GM21423 (cell line): ENCODE data around the gene TAS2R40.
A peak's percentile ranks its signal among the peaks of the same experiment; 100 is the strongest.
"Not testable (repeated sequence)": the region's sequence is repeated elsewhere in the genome, so short reads cannot be mapped to it uniquely, and the experiment has no call there.

Source experiments
- ATAC-seq: cut with Tn5 transposase; IDR thresholded peaks from one replicate; pipeline ENCODE4 v1.9.1; 2021; ENCODE audit warnings: mild to moderate bottlenecking, moderate library complexity; ENCODE audit not compliant: unreplicated experiment

The TAS2R40 gene

DNA sequence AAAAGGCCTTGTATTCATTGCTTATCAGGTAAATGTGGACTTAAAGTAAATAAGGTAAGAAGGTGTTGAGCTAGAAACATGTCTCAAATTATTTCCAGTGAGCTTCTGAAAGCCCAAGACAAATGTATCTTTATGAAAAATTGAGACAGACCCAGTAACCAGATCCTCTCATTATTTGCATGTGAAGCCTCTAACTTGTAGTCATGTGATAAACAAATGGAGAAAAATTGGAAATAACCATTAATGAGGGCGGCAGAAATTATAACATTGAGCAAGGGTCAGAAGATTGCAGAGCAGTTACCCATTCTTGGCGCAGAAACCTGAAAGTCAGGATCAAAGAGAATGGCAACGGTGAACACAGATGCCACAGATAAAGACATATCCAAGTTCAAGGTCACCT, at the start of gene TAS2R40:
Gene TAS2R40, plus strand, starts transcription at position 301 of the 400 bp plus-strand sequence. Its CDS starts 42 bp downstream, at position 343.
- ATAC-seq = no peak

DNA sequence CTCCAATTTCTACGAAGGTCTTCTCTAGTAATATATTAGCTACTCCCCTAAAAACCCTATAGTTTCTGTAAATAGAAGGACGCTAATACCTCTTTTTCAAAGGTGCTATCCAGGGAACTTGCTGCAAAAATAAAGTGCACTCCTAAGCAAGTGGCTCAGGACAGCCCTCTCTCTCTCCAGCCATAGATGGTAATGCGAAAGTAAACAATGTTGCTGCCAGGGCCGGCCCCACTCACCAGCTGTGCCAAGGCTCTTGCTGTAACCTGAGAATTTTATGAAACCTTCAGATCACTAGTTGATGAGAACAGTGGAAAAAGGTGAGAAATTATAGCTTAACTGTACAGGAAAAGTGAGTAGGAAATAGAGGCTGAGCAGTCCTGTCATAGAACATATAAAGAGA, 49.5 kb upstream of the TAS2R40 start:
- no peak for ATAC-seq

DNA sequence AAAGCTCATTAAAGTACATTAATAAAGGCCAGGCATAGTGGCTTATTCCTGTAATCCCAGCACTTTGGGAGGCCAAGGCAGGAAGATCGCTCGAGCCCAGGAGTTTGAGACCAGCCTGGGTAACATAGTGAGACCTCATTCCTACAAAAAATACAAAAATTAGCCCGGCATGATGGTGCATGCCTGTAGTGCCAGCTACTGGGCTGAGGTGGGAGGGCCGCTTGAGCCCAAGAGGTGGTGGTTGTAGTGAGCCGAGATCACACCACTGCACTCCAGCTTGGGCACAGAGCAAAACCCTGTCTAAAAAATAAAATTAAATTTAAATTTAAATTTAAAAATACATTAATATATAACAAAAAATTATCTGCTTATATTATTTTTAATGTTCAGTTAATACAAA, 45.7 kb upstream of the TAS2R40 start:
- ATAC-seq = no peak

DNA sequence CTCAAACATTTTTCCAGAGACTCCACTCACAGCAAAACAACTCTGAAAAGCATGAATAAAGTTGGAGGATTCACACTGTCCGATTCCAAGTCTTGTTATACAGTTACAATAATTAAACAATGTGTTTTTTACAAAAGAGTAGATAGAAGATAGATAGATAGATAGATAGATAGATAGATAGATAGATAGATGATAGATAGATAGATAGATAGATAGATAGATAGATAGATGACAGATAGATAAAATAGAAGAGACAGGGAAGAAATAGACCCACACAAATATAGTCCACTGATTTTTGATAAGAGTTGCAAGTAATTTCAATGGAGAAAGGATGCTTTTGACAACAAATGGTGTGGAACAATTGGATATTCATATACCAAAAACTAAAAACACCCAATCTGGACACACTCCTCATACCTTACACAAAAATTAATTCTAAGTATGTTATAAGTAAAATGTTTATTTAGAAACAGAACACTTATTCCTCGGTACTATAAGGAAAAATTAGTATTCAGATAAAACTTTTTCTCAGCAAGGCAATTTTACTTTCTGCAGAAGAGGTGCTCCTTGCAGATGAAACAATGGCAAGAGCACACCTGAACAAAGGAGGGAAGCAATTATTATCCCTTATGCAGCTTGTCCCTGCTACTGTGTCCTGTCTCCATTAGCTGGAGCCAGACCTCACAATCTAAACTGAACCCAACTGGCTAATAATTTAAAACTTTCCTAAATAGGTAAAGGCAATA, 44.3 kb upstream of the TAS2R40 start:
- no peak for ATAC-seq

DNA sequence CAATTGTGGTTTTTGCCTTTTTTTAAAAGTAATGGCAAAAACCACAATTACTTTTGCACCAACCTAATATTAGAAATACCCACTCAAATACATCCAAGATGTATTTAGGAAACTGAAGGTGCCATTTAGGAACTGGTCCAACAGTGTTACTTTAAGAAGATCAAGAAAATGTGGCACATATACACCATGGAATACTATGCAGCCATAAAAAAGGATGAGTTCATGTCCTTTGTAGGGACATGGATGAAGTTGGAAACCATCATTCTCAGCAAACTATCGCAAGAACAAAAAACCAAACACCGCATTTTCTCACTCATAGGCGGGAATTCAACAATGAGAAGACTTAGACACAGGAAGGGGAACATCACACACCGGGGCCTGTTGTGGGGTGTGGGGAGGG, 41.1 kb upstream of the TAS2R40 start:
- ATAC-seq = not testable (repeated sequence)

DNA sequence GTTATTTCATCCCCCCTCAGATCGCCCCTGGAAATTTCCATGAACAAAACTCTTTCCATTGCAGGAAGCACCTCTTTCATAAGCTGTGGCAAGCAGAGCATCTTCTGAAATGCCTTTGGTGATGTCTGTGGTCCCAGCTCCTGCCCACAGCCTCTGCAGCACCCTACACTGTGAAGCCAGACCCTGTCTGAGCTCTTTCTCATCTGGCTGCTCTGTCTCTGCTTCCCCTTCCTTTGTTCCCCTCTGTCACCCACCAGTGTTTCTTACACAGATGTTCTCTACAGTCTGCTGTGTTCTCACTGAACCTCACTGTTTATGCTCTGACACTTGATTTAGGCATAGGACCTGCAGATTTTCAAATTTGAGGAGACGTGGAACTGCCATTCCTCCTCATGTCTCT, 40.5 kb upstream of the TAS2R40 start:
- no peak for ATAC-seq

DNA sequence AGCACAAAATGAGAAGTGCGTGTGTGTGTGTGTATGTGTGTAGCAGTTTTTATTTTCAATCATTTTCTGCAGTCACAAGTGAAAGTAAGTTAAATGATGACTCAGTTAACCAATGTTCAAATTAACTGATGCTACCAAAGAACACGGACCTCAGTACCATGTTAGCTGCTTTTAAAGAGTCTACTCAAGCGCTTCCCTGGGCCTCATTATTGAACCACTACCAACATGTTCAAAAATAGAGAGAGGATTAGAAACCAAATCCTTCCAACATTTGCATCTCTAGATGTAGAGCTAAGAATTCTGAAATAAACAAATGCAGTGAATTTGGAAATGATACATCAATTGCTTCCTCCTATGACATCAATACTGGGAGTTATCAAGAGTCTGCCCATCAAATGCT, 38.8 kb upstream of the TAS2R40 start, which contains the start of gene TAS2R39:
Gene TAS2R39, plus strand, starts transcription at position 396 of the 400 bp plus-strand sequence. Its CDS starts 0 bp downstream, at position 396.
- no peak for ATAC-seq

DNA sequence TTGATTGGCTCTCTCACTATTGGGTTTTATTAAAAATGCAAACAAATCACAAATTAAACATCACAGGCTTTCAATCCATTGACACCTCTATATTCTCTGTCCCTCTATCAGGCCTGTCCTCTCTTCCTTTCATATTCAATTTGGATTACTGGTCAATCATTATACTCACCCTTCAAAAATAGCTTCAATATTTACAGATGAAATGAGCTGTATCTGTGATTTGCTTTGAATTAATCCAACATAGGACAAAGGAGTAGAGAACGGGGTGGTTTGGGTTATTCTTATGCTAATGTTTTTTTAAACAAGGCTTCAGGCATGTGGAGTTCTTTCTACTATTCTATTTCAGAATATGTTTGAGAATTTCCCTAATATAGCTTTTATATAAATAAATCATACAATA, 36.3 kb upstream of the TAS2R40 start:
- ATAC-seq = no peak

DNA sequence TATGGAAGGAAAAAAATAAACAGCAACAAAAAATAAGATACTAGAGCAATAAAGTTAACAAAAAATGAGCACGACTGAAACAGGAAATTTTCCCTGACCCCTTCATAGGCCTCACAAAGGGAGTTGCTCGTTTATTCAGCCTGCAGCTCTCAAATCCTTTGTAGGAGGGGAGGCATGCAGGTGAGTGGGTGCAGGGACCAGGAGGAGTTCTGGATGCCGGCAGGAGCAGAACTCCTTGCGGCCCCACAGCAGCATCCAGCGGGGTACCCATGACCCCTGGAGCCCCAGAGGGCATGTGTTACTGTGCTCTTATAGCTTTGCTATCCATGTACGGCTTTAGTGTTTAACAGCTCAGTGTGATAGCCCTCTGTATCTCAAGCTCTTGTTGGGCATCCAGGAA, 32.8 kb upstream of the TAS2R40 start:
- no peak for ATAC-seq

DNA sequence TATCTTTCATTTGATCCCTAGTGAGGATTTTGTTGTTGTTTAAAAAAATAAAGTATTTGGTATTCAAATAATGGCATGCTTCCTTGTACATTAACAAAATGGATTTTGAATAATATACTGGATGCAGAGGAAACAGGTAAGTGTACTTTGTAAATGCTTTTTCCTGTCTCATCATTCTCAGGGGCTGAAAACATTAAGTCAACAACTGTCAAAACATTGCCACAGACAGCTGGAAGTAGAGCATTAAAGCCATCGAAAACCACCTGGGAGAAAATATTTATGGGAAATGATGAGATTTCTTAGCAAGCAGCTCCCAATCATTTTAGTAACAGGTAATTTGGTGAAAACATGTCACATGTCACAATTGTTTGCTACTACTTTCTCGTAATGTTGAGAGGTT, 28.0 kb upstream of the TAS2R40 start:
- ATAC-seq = no peak

DNA sequence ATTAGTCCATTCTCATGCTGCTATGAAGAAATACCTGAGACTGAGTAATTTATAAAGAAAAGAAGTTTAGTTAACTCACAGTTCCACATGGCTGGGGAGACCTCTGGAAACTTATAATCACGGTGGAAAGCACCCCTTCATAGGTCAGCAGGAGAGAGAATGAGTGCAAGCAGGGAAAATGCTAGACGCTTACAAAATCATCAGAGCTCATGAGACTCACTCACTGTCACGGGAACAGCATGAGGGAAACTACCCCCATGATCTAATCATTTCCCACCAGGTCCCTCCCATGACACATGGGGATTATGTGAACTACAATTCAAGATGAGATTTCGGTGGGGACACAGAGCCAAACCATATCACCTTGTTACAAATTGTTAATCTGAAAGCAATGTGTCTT, 22.8 kb upstream of the TAS2R40 start:
- peak; percentile 68 for ATAC-seq

DNA sequence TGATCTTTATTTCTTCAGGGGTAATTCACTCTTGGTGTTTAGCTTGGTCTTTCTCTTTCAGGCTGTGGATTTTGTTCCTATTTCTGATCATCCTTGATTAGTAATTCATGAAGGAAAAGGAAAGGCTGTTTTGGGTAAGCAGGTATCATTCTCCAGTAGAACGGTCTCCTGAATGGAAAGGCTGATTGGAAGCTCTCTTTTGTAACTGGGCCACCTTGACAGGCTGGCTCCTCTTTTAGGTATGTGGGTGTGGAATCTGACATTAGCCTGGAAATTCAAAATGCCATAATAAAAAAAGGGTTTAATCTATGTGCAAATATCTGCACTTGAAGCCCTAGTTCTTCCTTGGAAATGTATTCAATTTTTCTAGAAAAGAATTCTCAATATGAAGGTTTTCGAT, 19.7 kb upstream of the TAS2R40 start:
- ATAC-seq = no peak

DNA sequence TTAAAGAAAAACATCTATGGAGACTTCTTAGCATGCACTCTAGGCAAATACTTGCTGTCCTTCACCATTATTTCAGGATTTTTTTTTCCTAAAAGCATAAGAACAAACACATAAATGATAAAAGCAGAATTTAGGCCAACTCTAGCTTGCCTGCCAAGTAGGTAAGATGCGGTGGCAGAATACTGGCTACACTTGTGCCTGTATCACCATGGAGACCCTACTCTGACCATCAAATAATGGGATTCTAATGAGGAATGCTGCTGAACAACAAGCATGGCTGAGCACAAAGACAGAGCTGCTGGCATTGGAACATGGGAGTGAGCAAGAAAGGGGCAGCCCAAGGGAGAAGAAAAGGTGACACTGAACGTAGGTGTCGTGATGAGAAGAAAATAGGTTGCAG, 18.5 kb upstream of the TAS2R40 start:
- ATAC-seq = no peak

DNA sequence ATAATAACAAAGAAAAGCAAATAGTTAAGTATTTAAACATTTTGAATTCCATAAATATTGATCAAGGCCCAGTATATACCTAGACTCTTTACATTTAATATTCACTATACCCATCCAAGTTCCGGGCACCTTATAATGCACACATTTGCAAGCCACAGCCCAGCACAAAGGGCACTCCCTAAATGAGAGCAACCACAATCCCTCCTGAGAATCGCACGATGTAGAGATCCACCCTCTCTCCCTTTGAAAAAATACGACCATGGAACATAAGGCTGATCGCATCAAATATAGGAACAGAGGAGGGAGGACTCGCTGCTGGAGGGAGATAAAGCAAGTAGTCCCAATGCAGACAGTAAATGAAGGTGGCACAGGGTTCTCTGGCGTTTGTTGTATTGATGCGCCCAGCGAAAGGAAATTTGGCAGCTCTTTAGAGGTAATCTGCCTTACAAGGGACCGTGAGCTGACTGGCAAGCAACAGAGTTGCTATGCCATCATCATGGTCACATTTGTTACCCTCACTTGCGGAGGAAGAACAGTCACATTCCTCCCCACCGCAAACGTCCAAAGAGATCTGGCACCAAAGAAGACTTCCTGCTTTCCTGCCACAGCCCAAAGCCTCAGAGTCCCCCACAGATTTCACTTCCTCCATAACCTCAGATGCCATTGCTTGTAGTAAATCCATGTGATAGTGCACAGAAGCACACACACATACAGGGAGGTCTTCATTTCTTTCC, 16.1 kb upstream of the TAS2R40 start:
- ATAC-seq = peak; percentile 94

DNA sequence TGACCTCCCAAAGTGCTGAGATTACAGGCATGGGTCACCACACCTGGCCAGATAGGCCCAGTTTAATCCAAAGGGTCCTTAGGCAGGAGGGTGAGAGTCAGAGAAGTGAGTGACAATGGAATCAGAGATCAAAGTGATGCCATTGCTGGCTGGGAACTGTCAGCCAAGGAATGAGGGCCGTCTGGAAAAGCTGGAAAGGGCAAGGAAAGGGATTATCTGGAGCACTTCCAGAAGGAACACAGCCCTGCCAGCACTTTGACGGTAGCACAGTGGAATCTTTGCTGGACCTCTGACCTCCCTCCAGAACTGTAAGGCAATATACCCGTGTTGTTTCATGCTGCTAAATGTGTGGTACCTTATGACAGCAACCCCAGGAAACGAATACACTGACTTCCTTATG, 11.3 kb upstream of the TAS2R40 start:
- ATAC-seq = no peak

DNA sequence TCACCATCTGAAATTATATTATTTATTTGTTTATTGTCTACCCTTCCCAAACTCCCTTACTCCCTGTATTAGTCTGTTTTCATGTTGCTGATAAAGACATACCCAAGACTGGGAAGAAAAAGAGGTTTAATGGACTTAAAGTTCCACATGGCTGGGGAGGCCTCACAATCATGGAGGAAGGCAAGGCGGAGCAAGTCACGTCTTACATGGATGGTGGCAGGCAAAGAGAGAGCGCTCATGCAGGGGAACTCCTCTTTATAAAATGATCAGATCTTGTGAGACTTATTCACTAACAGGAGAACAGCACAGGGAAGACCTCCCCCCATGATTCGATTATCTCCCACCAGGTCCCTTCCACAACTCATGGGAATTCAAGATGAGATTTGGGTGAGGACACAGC, 8.4 kb upstream of the TAS2R40 start:
- not testable (repeated sequence) for ATAC-seq

DNA sequence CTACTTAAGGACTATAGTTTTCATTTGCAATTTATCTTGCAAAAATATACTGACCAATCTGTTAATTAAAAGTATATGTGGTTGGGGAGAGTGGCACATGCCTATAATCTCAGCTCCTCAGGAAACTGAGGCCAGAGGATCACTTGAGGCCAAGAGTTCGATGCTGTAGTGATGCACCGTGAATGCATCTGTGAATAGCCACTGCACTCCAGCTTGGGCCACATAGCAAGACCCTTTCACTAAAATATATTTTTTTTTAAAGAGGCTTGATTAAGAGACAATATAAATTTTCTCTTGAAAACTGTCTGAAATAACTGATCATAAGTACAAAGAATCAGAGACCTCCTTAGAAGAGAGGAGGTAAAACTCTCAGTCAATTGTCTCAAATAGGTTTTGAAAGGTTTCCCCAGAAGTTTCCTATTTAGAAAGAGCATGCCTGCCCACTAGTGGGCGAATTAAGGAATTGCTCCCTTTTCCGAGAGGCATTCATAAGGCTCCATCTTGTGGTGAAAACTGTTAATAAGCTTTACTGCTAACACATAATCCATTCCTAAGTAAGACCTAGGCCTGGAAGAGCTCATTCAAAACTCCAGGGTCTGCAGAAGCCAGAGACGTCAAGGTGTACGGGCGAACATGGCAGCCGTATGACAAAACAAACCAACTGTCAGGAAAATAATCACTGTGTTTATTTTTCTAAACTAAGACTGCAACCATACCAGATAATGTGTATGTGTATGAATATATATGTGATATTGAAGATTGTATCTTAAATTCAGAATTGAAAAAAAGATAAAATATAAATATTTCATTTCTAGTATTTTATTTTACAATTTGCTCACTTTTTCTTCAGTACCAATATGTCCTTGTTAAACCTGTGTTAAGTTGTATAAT, 6.8 kb upstream of the TAS2R40 start:
- peak; percentile 90 for ATAC-seq

DNA sequence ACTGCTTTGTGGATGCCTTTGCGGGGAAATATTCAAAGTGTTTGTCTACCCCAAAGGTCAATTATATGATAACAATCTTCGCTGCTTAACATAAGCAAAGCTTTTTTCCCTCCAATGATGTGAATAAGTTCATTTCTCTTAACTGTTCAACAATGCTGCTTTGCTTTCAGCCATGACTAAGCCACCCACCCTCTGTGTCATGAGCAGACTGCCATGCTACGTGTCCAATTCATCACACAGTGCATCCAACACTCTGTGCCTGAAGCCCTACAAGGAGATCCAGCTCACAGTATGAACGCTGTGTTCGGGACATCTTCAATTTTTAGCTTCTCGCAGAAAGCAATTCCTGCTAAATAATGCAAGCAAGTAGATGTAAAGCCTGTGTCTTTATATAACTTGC, 5.7 kb upstream of the TAS2R40 start:
- no peak for ATAC-seq

DNA sequence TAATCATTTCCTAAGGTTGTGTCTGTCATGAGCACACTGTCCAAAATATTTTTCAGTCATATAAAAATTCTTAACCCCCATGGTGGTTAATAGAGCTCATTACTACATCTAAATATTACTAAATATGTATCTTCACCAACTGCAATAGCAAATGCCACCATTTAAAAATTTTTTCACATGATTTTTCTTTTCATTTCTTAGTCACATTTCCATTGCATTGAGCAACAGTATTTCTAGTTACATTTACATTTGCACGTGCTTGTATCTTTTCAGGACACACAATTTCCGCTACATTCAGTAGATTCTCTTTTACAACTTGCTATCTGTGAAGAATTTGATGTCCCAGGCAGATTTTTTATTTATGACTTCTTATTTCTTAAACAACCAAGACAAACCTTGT, 5.2 kb upstream of the TAS2R40 start:
- no peak for ATAC-seq

DNA sequence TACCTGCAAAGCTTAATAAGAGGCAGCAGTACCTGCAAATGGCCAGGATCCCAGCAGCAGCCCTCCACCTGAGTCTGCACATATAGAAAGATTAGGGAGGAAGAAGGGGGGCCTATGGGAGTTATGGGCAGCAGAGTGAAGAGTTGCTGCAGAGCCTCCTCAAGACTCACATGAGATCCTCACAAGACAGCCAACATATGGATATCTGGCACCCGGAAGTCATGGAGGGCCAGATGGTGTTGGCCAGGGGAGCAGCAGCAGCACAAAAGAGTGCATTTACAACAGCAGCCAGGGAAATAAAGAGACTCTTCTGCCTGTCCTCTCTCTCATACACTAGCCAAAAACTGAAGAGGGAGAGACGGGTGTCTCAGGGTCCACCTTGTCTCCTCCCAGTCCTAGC, 4.0 kb upstream of the TAS2R40 start:
- ATAC-seq = no peak

DNA sequence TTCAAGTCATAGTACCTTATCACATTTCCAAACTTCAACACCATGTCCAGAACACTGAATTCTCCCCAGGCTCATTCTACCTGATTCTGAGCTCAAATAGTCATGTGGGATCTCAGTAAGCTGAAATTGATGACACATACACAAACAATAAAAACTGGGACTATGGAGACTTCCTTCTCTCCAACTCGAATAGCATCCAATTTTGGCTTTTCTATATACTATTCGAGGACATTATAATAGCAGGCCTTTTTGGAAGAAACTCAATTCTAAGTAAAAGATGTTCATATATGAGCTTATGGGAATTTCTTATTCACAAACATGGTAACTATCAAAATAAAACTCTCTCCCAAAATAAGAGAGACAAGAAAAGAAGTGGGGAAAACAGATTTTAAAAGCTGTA, 551 bp upstream of the TAS2R40 start:
- no peak for ATAC-seq
